ENCODE data around the gene NR5A2. TPM values are rescaled to one million over a fixed set of nuclear protein-coding genes. Genes with fewer than 3 reads are reported as not detected.

The NR5A2 gene
- total RNA-seq, 1 experiment from 2014 or later = 2.1 TPM

DNA sequence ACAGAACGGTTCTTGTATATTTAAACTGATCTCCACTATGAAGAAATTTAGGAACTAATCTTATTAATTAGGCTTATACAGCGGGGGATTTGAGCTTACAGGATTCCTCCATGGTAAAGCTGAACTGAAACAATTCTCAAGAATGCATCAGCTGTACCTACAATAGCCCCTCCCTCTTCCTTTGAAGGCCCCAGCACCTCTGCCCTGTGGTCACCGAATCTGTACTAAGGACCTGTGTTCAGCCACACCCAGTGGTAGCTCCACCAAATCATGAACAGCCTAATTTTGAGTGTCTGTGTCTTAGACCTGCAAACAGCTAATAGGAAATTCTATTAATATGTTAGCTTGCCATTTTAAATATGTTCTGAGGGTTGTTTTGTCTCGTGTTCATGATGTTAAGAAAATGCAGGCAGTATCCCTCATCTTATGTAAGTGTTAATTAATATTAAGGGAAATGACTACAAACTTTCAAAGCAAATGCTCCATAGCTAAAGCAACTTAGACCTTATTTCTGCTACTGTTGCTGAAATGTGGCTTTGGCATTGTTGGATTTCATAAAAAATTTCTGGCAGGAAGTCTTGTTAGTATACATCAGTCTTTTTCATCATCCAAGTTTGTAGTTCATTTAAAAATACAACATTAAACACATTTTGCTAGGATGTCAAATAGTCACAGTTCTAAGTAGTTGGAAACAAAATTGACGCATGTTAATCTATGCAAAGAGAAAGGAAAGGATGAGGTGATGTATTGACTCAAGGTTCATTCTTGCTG lies 147.2 kb downstream of the NR5A2 start:
- Histone ChIP-seq H3K27me3 (ENCODE audit: insufficient read depth, low read depth) (no peaks in the 10 kb centered on the region), H3K36me3 (ENCODE audit: low read depth) (no peaks in the 10 kb centered on the region), H3F3A (ENCODE audit: insufficient read depth, low read depth) (peaks cover 5% of the 10 kb centered on the region; the same call in 1 of the 2 replicates), H3K4me2 (no peak overlapping the region), H3K79me2 (ENCODE audit: low read depth) (no peaks in the 10 kb centered on the region), H3K9me2 (ENCODE audit: insufficient read depth) (no peaks in the 10 kb centered on the region), H3K9me3 (ENCODE audit: insufficient read depth, low read depth) (no peaks in the 10 kb centered on the region), H3K4me1 (replicated peaks; ENCODE audit: insufficient read depth) (peaks cover 8% of the 10 kb centered on the region), H2AFZ (no peak overlapping the region), H3K27ac (no peak overlapping the region), H4K20me1 (ENCODE audit: insufficient read depth) (no peaks in the 10 kb centered on the region), H3K4me3 (no peak overlapping the region)
- no peak for TF ChIP-seq EZH2 (IDR thresholded peaks at IDR 0.05; ENCODE audit: low read depth)
- no peak for TF ChIP-seq CTCF (conservative IDR thresholded peaks at IDR 0.05)
- BruUV-seq (replicated peaks) = no TSS peak
- intact Hi-C loops (cut with micrococcal nuclease; ENCODE audit: unreplicated experiment) = no loop called here
- no peak for DNase-seq
- POLR2A ChIA-PET (ENCODE audit: unreplicated experiment) = no interaction called here
- CTCF ChIA-PET = interaction anchor here (0.6 kb wide), 1 partner anchor 705 kb away, joined by 3 read pairs; no protein-coding TSS in a partner anchor

DNA sequence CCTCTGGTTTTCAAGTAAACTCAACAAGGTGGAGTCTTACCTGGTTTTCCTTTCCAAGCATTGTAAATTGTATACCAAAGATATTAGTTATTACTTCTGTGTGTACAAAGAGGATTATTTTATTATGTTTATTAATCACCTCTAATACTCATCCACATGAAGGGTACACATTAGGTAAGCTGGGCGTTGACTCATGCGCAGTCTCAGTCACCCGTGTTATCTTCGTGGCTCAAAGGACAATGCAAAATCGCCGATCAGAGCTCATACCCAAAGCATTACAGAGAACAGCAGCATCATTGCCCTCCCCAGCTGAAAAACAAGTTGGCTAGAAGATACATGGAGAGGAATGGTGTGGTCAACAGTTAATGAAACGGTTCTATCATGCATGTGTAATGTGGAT lies 148.7 kb downstream of the NR5A2 start:
- Histone ChIP-seq H3K27me3 (ENCODE audit: insufficient read depth, low read depth) (no peaks in the 10 kb centered on the region), H3K4me3 (no peak overlapping the region), H3K9me3 (ENCODE audit: insufficient read depth, low read depth) (no peaks in the 10 kb centered on the region), H4K20me1 (ENCODE audit: insufficient read depth) (no peaks in the 10 kb centered on the region), H3K9me2 (ENCODE audit: insufficient read depth) (no peaks in the 10 kb centered on the region), H3K27ac (no peak overlapping the region), H3K79me2 (ENCODE audit: low read depth) (no peaks in the 10 kb centered on the region), H3K4me2 (no peak overlapping the region), H2AFZ (no peak overlapping the region), H3K4me1 (replicated peaks; ENCODE audit: insufficient read depth) (peaks cover 20% of the 10 kb centered on the region), H3K36me3 (ENCODE audit: low read depth) (no peaks in the 10 kb centered on the region), H3F3A (ENCODE audit: insufficient read depth, low read depth) (peaks cover 6% of the 10 kb centered on the region; the same call in 1 of the 2 replicates)
- no peak for DNase-seq
- POLR2A ChIA-PET (ENCODE audit: unreplicated experiment) = no interaction called here
- TF ChIP-seq CTCF (conservative IDR thresholded peaks at IDR 0.05) (no peak), EZH2 (IDR thresholded peaks at IDR 0.05; ENCODE audit: low read depth) (no peak)
- CTCF ChIA-PET = interaction anchor here (0.5 kb wide), 1 partner anchor 333 kb away, joined by 3 read pairs; no protein-coding TSS in a partner anchor
- BruUV-seq (replicated peaks) = no TSS peak
- intact Hi-C loops (cut with micrococcal nuclease; ENCODE audit: unreplicated experiment) = no loop called here

DNA sequence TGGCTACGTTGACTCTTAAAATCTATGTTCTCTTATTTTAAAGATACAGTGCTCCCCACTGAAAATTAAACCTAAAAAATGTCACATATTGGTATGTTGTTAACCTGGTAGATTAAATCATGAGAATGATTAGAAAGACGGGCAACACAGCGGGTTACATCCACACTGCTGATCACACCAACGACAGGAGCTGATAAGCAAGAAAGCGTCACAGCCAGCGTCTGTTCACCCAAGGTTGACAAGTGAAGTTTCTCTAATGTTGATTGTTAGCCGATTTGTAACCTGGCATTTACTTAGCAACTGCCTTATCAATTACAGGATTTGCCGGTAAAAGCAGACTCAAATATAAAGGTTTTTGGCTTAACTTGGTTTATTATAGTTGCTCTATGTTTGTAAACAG lies 149.3 kb downstream of the NR5A2 start:
- peaks cover 20% of the 10 kb centered on the region for H3K4me1 ChIP-seq (replicated peaks; ENCODE audit: insufficient read depth)
- H3K4me3 ChIP-seq = no peak overlapping the region
- ChIA-PET POLR2A (ENCODE audit: unreplicated experiment) (no interaction called here), CTCF (no interaction called here)
- H3K9me3 ChIP-seq (ENCODE audit: insufficient read depth, low read depth) = no peaks in the 10 kb centered on the region
- peaks cover 6% of the 10 kb centered on the region; the same call in 1 of the 2 replicates for H3F3A ChIP-seq (ENCODE audit: insufficient read depth, low read depth)
- DNase-seq = no peak
- no peaks in the 10 kb centered on the region for H3K79me2 ChIP-seq (ENCODE audit: low read depth)
- no TSS peak for BruUV-seq (replicated peaks)
- H3K36me3 ChIP-seq (ENCODE audit: low read depth) = no peaks in the 10 kb centered on the region
- no peaks in the 10 kb centered on the region for H4K20me1 ChIP-seq (ENCODE audit: insufficient read depth)
- no peaks in the 10 kb centered on the region for H3K9me2 ChIP-seq (ENCODE audit: insufficient read depth)
- H3K27ac ChIP-seq = no peak overlapping the region
- intact Hi-C loops (cut with micrococcal nuclease; ENCODE audit: unreplicated experiment) = no loop called here
- H3K27me3 ChIP-seq (ENCODE audit: insufficient read depth, low read depth) = no peaks in the 10 kb centered on the region
- H3K4me2 ChIP-seq = no peak overlapping the region
- TF ChIP-seq CTCF (conservative IDR thresholded peaks at IDR 0.05) (no peak), EZH2 (IDR thresholded peaks at IDR 0.05; ENCODE audit: low read depth) (no peak)
- no peak overlapping the region for H2AFZ ChIP-seq

Data from PC-9 (cell line).